Stimulated activated CD4-positive, alpha-beta T cell treated with anti-CD3 and anti-CD28 coated beads, Interleukin-15, amount 100 ng/mL, for 48 hours (primary cell): ENCODE measurements around the gene DRC7.
"Not testable (repeated sequence)": the region's sequence is repeated elsewhere in the genome, so short reads cannot be mapped to it uniquely, and the experiment has no call there.

Source experiments
- DNase-seq, 2 donors: peaks; one replicate each; pipeline ENCODE4 v3.0.0-alpha.2; 2020; ENCODE audit warnings: low read depth in 2 of 2

The DRC7 gene

GRCh38 chr16:57734308-57734924, 39.8 kb downstream of the DRC7 start:
- DNase-seq = no peak

GRCh38 chr16:57734925-57735754, 40.5 kb downstream of the DRC7 start:
- peak; percentile 96 to 97 for DNase-seq

- no peak for DNase-seq
Measured at GRCh38 chr16:57735755-57736418, 41.3 kb downstream of the DRC7 start, which contains the start of gene KATNB1. Gene KATNB1 (plus strand): TSS chr16:57735770. CDS start chr16:57737244, 1,474 bp downstream.

- peak in 1 of 2 donors; percentile 22 for DNase-seq
Measured at GRCh38 chr16:57736419-57737351, 42.1 kb downstream of the DRC7 start.

GRCh38 chr16:57738844-57739243, 44.2 kb downstream of the DRC7 start:
- no peak for DNase-seq

DNA sequence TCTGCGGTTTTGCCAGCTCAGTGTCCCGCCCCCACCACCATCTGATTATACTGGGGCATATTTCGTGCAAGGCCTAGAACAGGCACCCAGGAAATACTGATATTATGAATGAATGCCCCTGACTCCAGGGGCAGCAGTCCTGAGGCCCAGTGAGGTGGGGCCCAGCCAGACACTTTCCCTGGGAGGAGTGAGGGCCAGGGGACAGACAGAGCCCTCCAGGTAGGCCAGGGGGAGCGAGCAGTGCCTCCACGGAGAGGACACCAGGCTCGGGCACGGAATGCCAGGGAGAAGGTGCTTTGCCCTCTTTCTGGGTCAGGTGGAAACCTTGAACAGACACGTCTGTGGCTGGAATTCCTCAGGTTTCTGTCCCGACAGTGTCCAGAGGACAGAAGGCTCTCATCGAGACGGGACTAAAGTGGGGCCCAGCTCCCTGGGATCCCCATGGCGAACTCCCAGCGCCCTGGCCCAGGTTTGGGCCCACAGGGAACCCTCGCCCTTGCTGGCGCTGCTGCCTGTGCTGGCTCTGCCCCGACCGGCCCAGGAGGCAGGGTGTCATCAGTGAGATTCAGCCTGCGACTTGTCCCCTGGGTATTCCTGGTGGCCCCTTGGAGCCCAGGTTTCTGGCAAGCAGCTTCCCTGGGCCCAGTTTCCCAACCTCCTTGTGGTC, 45.3 kb downstream of the DRC7 start:
- no peak for DNase-seq

DNA sequence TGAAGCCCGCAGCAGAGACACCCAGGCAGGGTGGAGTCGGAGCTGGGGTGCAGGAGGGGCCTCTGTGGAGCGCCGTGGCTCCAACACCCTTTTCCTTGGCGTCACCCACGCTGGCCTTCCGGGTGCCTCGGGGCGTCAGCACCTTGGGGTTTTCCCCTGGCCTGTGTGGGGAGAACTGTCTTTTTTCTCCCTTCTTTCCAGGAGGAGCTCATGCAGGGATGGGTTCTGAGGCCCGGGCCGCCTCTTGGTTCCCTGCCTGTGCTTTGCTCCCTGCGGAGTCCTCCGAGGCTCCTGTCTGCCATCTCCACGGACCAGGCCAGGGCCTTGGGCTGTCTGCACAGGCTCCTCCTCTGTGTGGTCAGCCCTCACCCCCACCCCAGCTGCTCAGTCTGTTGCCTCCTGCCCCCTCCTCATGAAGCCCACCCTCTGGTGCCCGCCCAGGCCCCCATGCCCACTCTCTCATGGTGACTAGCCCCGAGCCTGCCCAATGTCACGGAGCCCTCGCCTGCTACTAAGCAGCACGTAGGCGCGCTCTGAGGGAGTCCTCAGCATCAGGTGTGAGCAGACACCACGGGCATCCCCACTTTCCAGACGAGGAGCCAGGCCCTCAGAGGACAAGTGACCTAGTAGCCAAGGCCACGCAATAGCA, 45.9 kb downstream of the DRC7 start:
- no peak for DNase-seq

- no peak for DNase-seq
Measured at GRCh38 chr16:57741660-57742191, 47.1 kb downstream of the DRC7 start.

- DNase-seq = no peak
Measured at GRCh38 chr16:57742543-57742942, 47.9 kb downstream of the DRC7 start.

DNA sequence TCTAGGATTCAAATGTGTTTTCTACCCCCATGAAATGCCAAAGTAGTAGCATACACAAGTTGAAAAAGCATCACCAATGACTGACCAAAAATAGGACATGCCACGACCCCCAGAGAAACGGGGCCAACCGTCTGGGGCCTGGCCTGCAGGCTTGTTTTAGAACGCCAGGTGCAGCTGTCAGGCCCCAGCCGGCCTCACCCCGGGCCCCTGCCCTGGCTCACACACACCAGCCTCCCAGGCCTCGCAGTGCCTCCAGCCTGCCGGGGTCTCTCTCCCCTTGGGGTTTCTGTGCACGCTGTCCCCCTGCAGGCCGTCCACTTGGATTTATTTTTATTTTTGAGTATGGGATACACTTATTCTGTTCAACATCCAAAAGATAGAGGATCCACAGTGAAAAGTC, 48.9 kb downstream of the DRC7 start:
- no peak for DNase-seq

GRCh38 chr16:57743886-57744641, 49.5 kb downstream of the DRC7 start:
- DNase-seq = no peak

GRCh38 chr16:57744642-57744903, 50.0 kb downstream of the DRC7 start:
- no peak for DNase-seq

DNA sequence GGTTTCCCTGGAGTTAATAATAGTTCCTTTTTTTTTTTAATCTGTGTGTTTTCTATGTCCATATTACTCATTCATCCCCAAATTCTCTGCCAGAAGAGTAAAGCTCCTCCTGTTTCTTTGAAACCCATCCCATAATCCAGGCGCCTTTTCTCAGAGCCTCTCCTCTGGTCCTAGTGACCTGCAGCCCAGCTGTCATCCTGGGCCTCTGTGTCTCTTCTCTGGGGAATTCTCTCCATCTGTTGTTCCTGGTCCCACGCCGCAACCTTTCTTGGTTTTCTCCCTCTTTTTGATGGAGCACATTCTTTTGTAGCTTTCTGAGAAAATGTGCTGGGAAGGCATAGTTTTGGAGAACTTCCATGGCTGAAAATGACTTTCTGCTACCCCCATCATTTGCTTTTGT, 51.2 kb downstream of the DRC7 start:
- no peak for DNase-seq

GRCh38 chr16:57746316-57746715, 51.7 kb downstream of the DRC7 start:
- DNase-seq = not testable (repeated sequence)

GRCh38 chr16:57747091-57747490, 52.5 kb downstream of the DRC7 start:
- DNase-seq = no peak

DNA sequence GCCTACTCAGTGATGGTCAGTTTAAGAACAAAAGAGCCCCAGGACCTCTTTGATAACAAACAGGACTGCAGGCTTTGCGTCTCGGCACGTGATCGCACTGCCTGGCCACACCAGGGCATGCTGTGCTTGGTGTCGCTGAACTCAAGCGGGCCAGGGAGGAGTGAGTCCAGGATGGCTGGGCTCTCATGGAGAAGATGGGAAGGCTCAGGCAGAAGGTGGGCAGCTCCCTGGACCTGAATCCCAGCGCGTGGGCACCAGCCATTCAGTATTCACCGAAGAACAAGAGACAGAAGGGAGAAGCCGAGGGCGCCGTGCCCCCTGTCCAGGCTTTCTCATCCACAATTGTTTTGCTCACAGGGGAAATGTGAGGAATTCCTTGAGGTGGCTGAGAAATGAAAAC, 52.9 kb downstream of the DRC7 start:
- DNase-seq = no peak

DNA sequence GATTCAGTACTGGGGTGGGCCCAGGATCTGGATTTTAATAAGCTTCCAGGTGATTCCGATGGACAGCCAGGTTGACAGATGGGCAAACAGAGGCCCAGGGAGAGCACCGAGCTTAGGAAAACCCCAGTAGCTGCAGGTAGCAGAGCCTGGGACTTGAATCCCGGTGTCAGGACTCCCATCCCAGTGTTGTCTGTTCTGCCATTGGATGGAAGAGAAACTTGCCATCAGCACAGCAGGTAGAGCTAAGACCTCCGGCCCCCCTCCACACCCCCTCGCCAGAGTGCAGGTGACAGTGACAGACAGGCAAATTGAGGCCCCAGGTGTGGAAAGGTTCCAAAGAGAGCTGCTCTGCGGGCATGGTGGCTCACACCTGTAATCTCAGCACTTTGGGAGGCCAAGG, 53.4 kb downstream of the DRC7 start:
- no peak for DNase-seq

GRCh38 chr16:57748596-57748995, 54.0 kb downstream of the DRC7 start:
- DNase-seq = no peak

DNA sequence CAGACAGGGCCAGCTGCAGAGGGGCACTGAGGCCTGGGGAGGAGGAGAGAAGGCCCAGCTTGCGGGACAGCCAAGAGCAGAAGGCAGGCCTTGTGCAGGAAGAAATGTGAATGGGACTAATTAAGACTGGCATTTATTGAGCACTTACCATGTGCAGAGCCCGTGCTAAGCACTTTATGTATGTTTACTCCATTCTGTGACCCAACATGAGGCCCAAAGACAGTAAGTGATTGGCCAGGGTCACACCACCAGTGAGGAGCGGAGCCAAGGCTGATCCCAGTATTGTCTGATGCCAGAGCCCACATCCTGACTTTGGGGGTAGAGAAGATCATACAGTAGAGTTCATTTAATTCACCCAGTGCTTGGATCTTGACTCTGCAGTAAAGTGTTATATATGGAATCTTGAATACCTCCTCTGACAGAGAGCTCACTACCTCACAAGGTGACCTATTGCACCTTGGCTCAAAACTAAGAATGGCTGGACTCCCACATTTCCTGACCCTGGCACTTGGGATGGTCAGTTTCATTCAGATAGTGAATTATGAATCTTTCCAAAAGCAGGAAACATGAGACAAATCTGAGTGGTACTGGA, 54.6 kb downstream of the DRC7 start:
- DNase-seq = no peak
